Activated gamma-delta T cell treated with anti-CD3 and anti-CD28 coated beads, Interleukin-2, amount 50 U/mL, for 16 hours (primary cell): Measurements from ENCODE around the gene PRG2.

Experiments
- DNase-seq: peaks from one replicate; pipeline ENCODE4 v3.0.0-alpha.2; 2020; ENCODE audit warnings: low read depth

PRG2 gene

GRCh38 chr11:57396744-57397143, 6.3 kb upstream of the PRG2 start:
- DNase-seq, result no peak

GRCh38 chr11:57395905-57396623, 5.6 kb upstream of the PRG2 start:
- no peak for DNase-seq

GRCh38 chr11:57394203-57394965, 3.9 kb upstream of the PRG2 start:
- no peak for DNase-seq

GRCh38 chr11:57392763-57393105, 2.3 kb upstream of the PRG2 start:
- DNase-seq, result no peak

- DNase-seq, result no peak
Observed at GRCh38 chr11:57392066-57392762, 1.8 kb upstream of the PRG2 start.

- no peak for DNase-seq
Observed at GRCh38 chr11:57391539-57391938, 1.1 kb upstream of the PRG2 start.

GRCh38 chr11:57391111-57391510, 661 bp upstream of the PRG2 start:
- DNase-seq, result no peak

- no peak for DNase-seq
Observed at GRCh38 chr11:57387289-57388030, 3.0 kb downstream of the PRG2 start.

- DNase-seq, result no peak
Observed at GRCh38 chr11:57386178-57386940, 4.1 kb downstream of the PRG2 start.

GRCh38 chr11:57380975-57381374, 9.5 kb downstream of the PRG2 start, which contains the start of gene PRG3:
TSS of gene PRG3 (minus strand) at chr11:57381150. CDS start at chr11:57380708, 442 bp downstream.
- DNase-seq, result no peak

GRCh38 chr11:57379732-57380131, 10.7 kb downstream of the PRG2 start:
- no peak for DNase-seq

- no peak for DNase-seq
Observed at GRCh38 chr11:57378186-57378585, 12.3 kb downstream of the PRG2 start.

GRCh38 chr11:57377107-57377506, 13.3 kb downstream of the PRG2 start:
- no peak for DNase-seq

- no peak for DNase-seq
Observed at GRCh38 chr11:57376095-57377090, 14.1 kb downstream of the PRG2 start.

- no peak for DNase-seq
Observed at GRCh38 chr11:57375490-57375889, 15.0 kb downstream of the PRG2 start.

GRCh38 chr11:57374966-57375365, 15.5 kb downstream of the PRG2 start:
- DNase-seq, result no peak

- no peak for DNase-seq
Observed at GRCh38 chr11:57373146-57373545, 17.3 kb downstream of the PRG2 start.

GRCh38 chr11:57370941-57371340, 19.5 kb downstream of the PRG2 start:
- DNase-seq, result no peak

- DNase-seq, result no peak
Observed at GRCh38 chr11:57370251-57370650, 20.2 kb downstream of the PRG2 start.

GRCh38 chr11:57368845-57369232, 21.6 kb downstream of the PRG2 start:
- no peak for DNase-seq
